Measurements from ENCODE around the gene MPI. TPM values are rescaled to one million over a fixed set of nuclear protein-coding genes. Genes with fewer than 3 reads are reported as not detected.
A peak's percentile ranks its signal among the peaks of the same experiment; 100 is the strongest.

Gene MPI
- total RNA-seq, 1 donor from 2014 or later: 30.1 TPM

GRCh38 chr15:74897300-74897701, 7.5 kb downstream of the MPI start:
- peaks cover 29% of the 10 kb centered on the region for H3K36me3 Mint-ChIP-seq (ENCODE audit: unreplicated experiment)
- TF ChIP-seq CTCF (IDR thresholded peaks at IDR 0.05): no peak
- no peak overlapping the region for H3K4me3 Mint-ChIP-seq (ENCODE audit: unreplicated experiment)
- peaks cover 8% of the 10 kb centered on the region for H3K4me1 Mint-ChIP-seq (ENCODE audit: unreplicated experiment)
- DNase-seq (ENCODE audit: extremely low spot score, unreplicated experiment): no peak
- H3K9me3 Mint-ChIP-seq (ENCODE audit: unreplicated experiment): no peaks in the 10 kb centered on the region
- no peak overlapping the region for H3K27ac Mint-ChIP-seq (ENCODE audit: unreplicated experiment)
- H3K27me3 Mint-ChIP-seq (ENCODE audit: unreplicated experiment): no peaks in the 10 kb centered on the region

GRCh38 chr15:74901612-74902063, 11.8 kb downstream of the MPI start:
- Mint-ChIP-seq H3K27me3 (ENCODE audit: unreplicated experiment) (no peaks in the 10 kb centered on the region), H3K9me3 (ENCODE audit: unreplicated experiment) (no peaks in the 10 kb centered on the region), H3K36me3 (ENCODE audit: unreplicated experiment) (peaks cover 21% of the 10 kb centered on the region), H3K4me3 (ENCODE audit: unreplicated experiment) (no peak overlapping the region), H3K4me1 (ENCODE audit: unreplicated experiment) (peaks cover 24% of the 10 kb centered on the region), H3K27ac (ENCODE audit: unreplicated experiment) (no peak overlapping the region)
- DNase-seq (ENCODE audit: extremely low spot score, unreplicated experiment): no peak
- peak; percentile 90 for TF ChIP-seq CTCF (IDR thresholded peaks at IDR 0.05)

- H3K4me1 Mint-ChIP-seq (ENCODE audit: unreplicated experiment): peaks cover 31% of the 10 kb centered on the region
- TF ChIP-seq CTCF (IDR thresholded peaks at IDR 0.05): no peak
- DNase-seq (ENCODE audit: extremely low spot score, unreplicated experiment): no peak
- H3K27me3 Mint-ChIP-seq (ENCODE audit: unreplicated experiment): no peaks in the 10 kb centered on the region
- H3K36me3 Mint-ChIP-seq (ENCODE audit: unreplicated experiment): peaks cover 21% of the 10 kb centered on the region
- peak overlapping the region; percentile 10 for H3K27ac Mint-ChIP-seq (ENCODE audit: unreplicated experiment)
- no peak overlapping the region for H3K4me3 Mint-ChIP-seq (ENCODE audit: unreplicated experiment)
- H3K9me3 Mint-ChIP-seq (ENCODE audit: unreplicated experiment): no peaks in the 10 kb centered on the region
Observed at GRCh38 chr15:74902295-74903075, 12.6 kb downstream of the MPI start.

- peaks cover 34% of the 10 kb centered on the region for H3K4me1 Mint-ChIP-seq (ENCODE audit: unreplicated experiment)
- no peak for DNase-seq (ENCODE audit: extremely low spot score, unreplicated experiment)
- H3K36me3 Mint-ChIP-seq (ENCODE audit: unreplicated experiment): peaks cover 20% of the 10 kb centered on the region
- H3K27me3 Mint-ChIP-seq (ENCODE audit: unreplicated experiment): no peaks in the 10 kb centered on the region
- no peak overlapping the region for H3K27ac Mint-ChIP-seq (ENCODE audit: unreplicated experiment)
- H3K4me3 Mint-ChIP-seq (ENCODE audit: unreplicated experiment): no peak overlapping the region
- H3K9me3 Mint-ChIP-seq (ENCODE audit: unreplicated experiment): no peaks in the 10 kb centered on the region
- no peak for TF ChIP-seq CTCF (IDR thresholded peaks at IDR 0.05)
Observed at GRCh38 chr15:74903676-74904075, 13.8 kb downstream of the MPI start.

- no peak for TF ChIP-seq CTCF (IDR thresholded peaks at IDR 0.05)
- H3K9me3 Mint-ChIP-seq (ENCODE audit: unreplicated experiment): no peaks in the 10 kb centered on the region
- H3K4me3 Mint-ChIP-seq (ENCODE audit: unreplicated experiment): no peak overlapping the region
- H3K4me1 Mint-ChIP-seq (ENCODE audit: unreplicated experiment): peaks cover 34% of the 10 kb centered on the region
- peaks cover 18% of the 10 kb centered on the region for H3K36me3 Mint-ChIP-seq (ENCODE audit: unreplicated experiment)
- DNase-seq (ENCODE audit: extremely low spot score, unreplicated experiment): no peak
- H3K27ac Mint-ChIP-seq (ENCODE audit: unreplicated experiment): no peak overlapping the region
- no peaks in the 10 kb centered on the region for H3K27me3 Mint-ChIP-seq (ENCODE audit: unreplicated experiment)
Observed at GRCh38 chr15:74904190-74904805, 14.5 kb downstream of the MPI start.

All from osteocyte (in vitro differentiated cells).